HG03175 (cell line): ENCODE data around the gene HRAS.

ENCODE experiments used
- ATAC-seq: cut with Tn5 transposase; IDR thresholded peaks from one replicate; pipeline ENCODE4 v1.9.1; 2021; ENCODE audit warnings: mild to moderate bottlenecking, moderate library complexity; ENCODE audit not compliant: unreplicated experiment

HRAS gene

GRCh38 chr11:497565-498296, 37.6 kb downstream of the HRAS start:
- no peak for ATAC-seq

DNA sequence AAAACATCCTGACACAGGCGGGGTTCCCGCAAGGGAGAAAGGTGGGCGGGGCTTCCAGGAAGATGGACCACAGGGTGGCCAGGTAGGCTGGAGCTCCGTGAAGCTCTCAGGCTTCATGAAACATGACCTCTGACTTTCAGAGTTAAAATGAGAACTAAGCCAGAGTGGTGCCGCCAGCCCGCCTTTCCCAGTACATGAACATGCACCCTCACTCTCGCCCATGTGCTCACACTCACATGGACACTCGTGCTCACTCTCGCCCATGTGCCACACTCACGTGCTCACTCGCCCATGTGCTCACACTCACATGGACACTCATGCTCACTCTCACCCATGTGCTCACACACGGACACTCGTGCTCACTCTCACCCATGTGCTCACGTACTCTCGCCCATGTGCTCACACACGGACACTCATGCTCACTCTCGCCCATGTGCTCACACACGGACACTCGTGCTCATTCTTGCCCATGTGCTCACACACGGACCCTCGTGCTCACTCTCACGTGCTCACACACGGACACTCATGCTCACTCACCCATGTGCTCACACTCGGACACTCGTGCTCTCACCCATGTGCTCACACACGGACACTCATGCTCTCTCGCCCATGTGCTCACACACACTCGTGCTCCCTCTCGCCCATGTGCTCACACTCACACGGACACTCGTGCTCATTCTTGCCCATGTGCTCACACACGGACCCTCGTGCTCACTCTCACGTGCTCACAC, 38.4 kb downstream of the HRAS start:
- no peak for ATAC-seq

GRCh38 chr11:495537-495931, 39.8 kb downstream of the HRAS start:
- no peak for ATAC-seq

DNA sequence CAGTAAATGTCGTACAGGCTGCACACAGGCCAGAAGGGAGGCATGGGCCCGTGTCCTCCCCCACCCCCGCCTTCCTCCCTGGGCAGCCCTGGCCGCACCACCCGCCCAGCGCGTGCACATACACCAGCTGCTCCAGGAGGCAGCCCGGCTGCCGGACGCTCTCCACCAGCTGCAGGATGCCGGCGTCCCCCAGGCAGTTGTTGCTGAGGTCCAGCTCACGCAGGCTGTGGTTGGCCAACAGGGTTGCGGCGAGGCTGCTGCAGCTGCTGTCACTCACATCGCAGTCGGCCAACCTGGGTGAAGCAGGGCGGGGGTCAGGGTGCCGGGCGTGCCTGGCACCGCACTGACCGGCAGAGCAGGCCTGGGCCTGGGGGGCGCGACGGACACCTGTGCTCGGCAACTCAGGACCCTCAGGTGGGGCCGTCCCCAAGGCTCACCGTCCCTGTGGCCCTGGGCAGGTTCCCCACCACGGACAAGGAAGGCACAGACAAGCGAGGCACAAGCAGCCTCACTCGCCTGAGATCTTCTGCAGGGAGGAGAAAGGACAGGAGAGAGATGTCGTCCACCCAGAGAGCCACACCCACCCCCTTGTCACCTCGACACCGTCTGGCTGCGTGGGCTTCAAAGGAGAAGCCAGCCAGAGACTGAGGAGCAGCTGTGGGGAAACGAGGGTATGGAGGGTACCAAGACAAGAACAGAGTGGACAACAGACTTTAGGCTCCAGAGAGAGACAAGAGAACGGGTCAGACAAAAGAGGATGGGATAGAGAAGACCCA, 40.4 kb downstream of the HRAS start:
- ATAC-seq: no peak

- ATAC-seq: no peak
Measured at GRCh38 chr11:492427-493226, 42.7 kb downstream of the HRAS start.

DNA sequence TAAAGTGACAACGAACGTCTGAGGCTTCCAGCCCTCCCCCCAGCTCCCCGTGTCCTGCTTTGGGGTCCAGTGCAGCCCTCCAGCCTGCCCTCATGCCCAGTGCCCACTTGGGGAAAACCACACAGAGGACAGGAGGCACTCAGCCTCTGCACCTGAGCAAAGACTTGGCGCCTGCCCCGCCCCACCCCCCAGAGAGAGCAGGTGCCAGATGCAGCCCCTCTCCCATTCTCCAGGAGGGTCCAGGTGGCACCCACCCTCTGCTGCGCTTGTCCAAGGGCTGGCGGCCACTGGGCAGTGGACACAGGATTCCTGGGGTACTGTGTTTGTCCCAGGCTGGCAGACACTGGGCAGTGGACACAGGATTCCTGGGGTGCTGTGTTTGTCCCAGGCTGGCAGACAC, 44.0 kb downstream of the HRAS start:
- no peak for ATAC-seq

DNA sequence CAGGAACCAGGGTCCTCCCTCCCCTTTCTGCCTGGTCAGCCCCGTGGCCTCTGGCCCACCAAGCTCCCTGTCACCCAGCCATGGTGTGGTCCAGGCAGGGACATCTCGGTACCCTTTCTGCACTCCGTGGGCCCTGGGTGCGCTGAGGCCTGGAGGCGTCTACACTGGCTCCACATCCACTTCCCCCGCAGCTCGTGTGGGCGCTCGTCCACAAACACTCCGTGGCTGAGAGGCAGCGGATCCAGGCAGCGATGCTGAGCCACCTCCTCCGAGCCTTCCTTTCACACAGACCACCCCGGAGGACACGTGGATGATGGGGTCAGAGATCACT, 44.5 kb downstream of the HRAS start:
- ATAC-seq: no peak

DNA sequence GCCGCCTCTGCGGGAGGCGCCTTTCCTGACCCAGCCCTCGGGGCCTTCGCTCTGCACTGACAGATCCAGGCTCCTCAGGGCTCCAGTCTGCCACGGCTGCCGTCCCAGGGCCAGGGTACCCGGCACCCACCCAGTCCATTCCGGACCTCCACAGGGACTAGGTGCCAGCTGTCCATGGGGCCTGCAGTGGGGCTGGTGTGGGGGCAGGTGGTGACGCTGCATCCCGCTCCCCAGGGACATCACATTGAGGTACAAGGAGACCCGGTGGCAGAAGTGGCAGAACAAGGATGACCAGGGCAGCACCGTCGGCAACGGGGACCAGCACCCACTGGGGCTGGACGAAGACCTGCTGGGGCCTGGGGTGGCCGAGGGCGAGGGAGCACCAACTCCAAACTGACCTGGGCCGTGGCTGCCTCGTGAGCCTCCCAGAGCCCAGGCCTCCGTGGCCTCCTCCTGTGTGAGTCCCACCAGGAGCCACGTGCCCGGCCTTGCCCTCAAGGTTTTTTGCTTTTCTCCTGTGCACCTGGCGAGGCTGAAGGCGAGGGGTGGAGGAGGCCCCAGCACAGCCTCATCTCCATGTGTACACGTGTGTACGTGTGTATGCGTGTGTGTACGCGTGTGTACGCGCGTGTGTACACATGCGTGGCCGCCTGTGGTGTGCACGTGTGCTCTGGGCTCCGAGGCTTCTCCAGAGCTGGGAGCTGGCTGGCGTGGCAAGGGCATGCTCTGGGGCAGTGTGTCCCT, 45.0 kb downstream of the HRAS start:
- ATAC-seq: no peak

DNA sequence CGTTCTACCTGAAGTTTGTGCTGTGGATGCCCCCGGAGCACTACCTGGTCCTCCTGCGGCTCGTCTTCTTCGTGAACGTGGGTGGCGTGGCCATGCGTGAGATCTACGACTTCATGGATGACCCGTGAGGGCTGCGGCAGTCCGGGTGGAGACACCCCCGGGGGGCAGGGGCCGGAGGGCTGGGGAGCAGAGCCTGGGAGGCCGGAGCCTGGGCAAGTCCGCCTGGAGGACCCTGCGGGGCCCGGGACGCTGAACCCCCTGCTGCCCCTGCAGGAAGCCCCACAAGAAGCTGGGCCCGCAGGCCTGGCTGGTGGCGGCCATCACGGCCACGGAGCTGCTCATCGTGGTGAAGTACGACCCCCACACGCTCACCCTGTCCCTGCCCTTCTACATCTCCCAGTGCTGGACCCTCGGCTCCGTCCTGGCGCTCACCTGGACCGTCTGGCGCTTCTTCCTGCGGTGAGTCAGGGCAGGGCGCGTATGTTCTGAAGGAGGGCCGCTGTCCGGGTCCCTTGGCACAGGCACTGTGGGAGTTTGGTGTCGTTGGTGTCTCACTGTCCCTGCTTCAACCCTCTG, 45.7 kb downstream of the HRAS start:
- ATAC-seq: no peak

DNA sequence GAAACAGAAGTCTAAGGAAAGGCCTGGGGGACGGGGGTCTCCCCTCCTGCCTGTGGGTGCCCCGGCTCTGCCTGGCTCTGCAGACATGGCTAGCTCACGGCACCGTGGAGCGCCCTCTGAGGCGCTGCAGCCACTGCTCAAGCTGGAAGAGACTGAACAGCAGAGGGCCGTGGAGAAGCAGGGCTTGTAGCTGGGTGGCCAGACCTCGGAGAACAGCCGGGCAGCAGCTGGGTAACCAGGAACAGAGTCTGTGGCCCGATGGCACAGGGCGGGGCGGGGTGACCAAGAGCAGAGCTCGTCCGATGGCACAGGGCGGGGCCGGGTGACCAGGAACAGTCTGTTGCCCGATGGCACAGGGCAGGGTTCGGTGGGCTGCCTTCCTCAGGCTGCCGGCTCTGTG, 46.4 kb downstream of the HRAS start:
- no peak for ATAC-seq

DNA sequence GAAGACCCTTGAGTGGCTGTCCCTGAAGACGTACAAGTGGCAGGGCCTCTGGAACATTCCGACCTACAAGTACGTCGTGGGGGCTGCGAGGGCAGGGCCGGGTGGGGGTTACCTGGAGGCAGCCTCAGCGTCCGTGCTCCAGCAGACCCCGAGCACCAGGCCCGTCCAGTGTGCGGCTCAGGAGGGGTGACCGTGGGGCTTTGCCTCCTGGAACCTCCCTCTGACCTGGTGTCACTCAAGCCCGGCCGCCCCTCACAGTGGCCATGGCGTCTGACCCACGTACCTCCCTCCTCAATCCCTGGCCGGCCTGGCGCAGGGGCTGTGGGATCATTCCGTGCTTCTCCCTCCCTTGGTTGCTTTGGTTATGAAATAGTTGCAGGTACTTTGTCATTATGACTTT, 46.8 kb downstream of the HRAS start:
- no peak for ATAC-seq

GRCh38 chr11:488062-488461, 47.3 kb downstream of the HRAS start:
- ATAC-seq: no peak

DNA sequence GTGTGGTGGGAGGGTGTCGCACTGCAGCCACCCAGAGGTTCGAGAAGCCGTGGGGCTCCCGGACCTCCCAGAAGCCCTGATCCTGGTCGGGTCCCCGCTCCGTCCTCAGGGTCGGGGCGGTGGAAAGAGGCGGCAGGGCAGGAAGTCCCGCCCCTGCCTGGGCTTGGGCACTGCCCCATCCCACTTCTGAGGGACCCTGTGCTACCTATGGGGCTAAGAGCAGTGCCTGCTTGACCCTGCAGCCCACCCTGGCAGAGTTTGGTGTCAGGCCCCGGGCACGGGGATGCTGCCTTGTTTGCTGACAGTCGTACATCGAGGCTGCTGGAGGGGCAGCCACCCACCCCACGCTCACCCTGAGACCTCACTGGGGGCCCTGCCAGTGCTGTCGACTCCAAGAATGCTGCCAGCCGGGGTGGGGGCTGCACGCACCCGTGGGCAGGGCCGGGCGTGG, 47.8 kb downstream of the HRAS start:
- no peak for ATAC-seq

GRCh38 chr11:486189-486588, 49.2 kb downstream of the HRAS start:
- ATAC-seq: no peak

DNA sequence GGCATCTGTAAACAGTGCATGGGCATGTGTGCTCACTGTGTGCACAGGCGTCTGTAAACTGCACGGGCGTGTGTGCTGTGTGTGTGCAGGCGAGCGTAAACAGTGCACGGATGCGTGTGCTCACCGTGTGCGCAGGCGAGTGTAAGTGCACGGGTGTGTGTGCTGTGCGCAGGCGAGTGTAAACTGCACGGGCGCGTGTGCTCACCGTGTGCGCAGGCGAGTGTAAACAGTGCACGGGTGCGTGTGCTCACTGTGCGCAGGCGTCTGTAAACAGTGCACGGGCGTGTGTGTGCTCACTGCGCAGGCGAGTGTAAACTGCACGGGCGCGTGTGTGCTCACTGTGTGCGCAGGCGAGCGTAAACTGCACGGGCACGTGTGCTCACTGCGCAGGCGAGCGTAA, 50.8 kb downstream of the HRAS start:
- no peak for ATAC-seq
